Measurements from ENCODE around the gene RBM4B.
"Not testable (repeated sequence)": the region's sequence is repeated elsewhere in the genome, so short reads cannot be mapped to it uniquely, and the experiment has no call there.

The RBM4B gene

GRCh38 chr11:66677599-66678375 lies at the start of gene RBM4B:
TSS of gene RBM4B (minus strand) at chr11:66677887. CDS start at chr11:66677079, 808 bp downstream.
- DNase-seq, result peak; percentile 98

DNA sequence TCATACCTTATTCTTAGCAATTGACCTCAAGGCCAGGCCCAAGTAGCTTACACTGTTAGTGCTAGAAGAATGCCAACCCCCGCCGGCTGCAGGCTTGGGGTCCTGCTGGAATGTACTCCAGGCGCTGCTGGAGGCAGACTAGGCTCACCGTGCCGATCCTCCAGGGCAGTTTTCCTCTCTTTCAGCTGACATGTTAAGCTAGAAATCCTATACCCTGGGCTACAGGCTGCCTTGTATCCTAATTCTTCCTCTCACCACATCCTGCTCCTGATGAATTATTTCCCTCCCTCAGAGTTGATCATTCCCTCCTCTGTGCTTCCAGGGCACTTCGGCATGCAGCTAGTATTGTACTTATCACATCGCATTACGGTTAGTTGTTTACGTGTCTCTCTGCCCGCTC lies 48.0 kb upstream of the RBM4B start:
- DNase-seq, result no peak

DNA sequence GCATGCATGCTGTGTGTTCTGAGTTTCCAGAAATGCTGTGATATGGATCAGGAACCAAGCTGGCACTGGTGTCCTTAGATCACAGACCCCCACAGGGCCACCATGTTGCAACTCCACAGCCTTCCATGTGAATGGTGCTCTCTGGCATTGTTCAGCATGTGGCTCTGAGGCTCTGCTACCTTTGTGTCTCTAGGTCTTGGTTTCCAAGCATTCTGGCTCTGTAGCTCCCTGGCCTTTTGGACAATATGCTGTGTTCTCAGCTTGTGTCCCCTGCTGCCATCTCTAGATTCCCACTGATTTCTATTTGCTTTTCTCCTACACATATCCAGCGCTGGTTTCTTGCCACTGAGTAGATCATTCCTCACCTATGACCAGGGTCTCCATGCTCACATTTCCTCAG lies 47.4 kb upstream of the RBM4B start:
- no peak for DNase-seq

DNA sequence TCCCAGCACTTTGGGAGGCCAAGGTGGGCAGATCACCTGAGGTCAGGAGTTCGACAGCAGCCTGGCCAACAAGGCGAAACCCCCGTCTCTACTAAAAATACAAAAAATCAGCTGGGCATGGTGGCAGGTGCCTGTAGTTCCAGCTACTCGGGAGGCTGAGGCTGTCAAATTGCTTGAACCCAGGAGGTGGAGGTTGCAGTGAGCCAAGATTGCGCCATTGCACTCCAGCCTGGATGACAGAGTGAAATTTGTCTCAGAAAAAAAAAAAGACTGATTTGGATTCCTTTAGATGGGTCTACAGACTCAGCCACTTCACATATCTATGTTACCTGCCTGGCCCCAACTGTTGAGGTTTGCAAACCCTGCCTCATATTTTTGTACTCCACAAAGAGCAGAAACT lies 46.5 kb upstream of the RBM4B start:
- DNase-seq, result not testable (repeated sequence)

- no peak for DNase-seq
Observed at GRCh38 chr11:66723693-66724092, 46.0 kb upstream of the RBM4B start.

GRCh38 chr11:66722745-66723651 lies 45.3 kb upstream of the RBM4B start:
- DNase-seq, result no peak

GRCh38 chr11:66721939-66722338 lies 44.3 kb upstream of the RBM4B start:
- no peak for DNase-seq

- no peak for DNase-seq
Observed at GRCh38 chr11:66720899-66721470, 43.3 kb upstream of the RBM4B start.

- DNase-seq, result peak; percentile 66
Observed at GRCh38 chr11:66720223-66720898, 42.7 kb upstream of the RBM4B start.

DNA sequence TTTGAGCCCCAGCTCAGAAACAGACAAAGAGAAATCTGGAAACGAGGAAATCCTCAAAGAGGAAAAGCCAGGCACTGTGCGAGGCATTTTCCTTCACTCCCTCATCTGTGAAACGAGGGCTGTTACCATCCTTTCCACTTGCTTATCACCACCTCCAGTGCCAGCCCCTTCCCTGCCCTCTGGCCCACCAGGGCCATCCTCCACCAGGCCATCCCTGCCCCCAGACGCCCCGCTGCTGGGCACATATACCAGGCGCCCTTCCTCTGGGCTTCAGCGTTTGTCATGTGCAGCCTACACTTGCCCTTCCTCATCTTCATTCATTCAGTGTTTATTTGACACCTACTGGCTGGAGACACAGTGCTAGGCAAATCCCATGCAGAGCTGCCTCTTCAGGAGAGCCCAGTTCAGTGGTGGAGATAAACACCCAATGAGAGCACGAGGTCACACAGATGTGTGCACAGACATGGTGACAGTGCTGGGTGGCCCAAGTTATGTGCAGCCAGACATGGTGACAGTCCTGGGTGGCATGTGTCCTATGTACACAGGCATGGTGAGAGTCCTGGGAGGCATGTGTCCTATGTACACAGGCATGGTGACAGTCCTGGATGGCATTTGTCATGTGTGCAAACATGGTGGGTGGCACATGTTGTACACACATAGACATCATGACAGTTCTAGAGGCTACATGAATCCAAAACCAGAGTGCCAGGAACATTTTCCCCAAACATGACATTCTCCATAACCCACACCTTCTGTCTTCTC lies 41.6 kb upstream of the RBM4B start:
- no peak for DNase-seq

- no peak for DNase-seq
Observed at GRCh38 chr11:66718320-66718971, 40.8 kb upstream of the RBM4B start.

- no peak for DNase-seq
Observed at GRCh38 chr11:66717925-66718319, 40.2 kb upstream of the RBM4B start.

- no peak for DNase-seq
Observed at GRCh38 chr11:66716996-66717395, 39.3 kb upstream of the RBM4B start.

DNA sequence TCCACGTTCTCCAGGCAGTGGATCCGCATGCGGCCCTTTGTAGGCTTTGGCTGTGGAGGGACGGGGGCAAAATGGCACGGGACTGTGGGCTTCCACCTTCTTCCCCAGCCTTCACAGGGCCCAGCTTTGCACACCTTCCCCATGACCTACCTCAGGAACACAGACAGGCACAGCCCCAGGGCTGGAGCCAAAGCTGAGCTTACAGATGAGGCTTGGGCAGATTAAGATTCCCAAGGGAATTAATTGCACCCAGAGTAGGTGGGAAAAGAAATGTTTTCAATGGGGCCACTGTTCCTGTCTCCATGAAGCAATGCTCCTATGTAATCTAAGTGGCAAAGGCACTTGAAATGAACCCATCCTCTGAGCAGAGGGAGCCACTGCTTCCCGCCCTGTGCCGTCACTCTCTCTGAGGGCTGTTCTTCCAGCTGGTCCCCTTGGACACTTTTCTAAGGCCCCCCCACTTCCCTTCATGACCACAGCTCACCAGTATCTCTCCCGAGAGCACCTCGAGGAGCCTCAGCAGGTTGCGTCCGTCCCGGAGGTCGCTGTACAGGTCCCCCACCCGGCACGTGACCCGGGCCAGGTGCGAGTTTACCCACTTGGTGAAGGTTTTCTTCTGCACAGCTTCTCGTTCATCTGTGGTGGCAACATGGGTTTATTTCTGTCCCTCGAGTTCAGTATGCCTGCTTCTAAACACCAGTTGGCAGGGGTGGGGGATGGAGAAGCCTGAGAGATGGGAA lies 37.8 kb upstream of the RBM4B start:
- no peak for DNase-seq

DNA sequence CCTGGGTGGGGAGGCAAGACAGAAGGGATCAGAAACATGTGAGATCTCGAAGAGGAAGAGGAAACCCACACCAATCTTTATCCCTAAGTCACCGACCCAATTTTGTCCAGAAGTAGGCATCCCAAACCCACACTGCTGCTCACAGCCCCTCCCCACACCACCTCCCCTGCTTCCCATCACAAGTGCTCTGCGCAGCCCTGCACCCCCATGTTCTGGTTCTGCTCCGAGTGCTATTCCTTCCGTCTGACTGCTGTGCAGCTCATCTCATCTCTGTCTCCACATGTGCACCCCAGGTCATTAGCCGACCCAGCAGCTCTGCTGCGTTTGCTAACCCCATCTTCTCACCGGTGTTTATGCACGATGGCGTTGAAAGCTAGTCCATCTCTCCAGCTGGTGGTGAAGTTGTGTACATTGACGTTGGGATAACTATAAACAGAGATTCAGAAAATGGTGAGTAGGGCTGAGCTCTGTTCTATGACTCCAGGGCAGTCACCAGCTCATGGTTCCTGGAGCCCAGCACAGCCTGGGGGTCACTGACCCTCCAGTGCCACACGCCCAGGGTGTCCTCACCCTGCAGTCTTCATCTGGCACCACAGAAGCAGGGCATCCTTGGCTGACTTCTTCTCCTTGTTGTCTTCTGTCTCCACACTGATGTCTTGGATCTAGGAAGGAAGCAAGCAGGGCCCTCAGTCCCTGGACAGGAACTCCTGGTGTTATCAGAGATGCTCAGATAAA lies 36.2 kb upstream of the RBM4B start:
- no peak for DNase-seq

DNA sequence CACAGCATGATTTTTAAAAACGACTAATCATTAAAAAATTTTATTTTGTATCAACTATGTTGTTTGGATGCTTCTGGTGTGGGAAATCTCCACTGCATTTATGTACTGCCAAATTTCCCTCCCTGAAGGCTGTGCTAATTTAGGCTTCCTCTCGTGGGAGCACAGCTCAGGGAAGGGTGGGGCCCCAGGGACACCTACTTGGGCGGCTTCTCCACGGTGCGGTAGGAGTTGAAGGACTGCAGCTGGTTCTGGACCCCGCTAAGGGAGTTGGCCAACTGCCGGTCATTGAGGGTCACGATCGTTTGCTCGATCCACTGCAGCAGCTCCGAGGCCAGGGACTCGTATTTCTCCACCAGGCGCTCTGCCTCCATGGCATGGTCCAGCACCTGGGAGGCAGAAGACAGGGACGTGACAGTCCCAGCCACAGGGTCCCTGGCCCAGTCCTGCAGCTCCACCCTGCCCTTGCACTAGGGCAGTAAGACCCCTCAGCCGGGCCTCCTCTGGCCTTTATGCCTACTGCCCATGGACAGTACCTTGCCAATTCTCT lies 32.8 kb upstream of the RBM4B start:
- no peak for DNase-seq

DNA sequence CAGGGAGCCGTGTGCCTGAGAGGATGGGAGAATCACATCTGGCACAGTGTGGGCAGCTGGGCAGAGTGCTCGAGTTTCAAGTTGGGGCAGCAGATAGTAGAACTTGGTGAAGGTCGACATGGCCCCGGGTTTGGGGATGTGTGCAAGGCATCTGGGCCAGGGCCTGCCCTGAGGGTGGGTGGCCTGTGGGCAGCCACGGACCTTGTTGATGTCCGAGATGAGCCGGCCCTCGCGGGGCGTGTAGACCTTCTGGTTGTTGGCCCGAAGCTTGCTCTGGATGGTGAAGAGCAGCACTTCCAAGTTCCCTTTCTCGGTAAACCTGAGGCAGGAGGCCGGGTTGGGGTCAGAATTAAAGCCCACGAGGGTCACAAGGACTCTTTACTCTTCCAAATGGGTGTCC lies 31.0 kb upstream of the RBM4B start:
- DNase-seq, result no peak

DNA sequence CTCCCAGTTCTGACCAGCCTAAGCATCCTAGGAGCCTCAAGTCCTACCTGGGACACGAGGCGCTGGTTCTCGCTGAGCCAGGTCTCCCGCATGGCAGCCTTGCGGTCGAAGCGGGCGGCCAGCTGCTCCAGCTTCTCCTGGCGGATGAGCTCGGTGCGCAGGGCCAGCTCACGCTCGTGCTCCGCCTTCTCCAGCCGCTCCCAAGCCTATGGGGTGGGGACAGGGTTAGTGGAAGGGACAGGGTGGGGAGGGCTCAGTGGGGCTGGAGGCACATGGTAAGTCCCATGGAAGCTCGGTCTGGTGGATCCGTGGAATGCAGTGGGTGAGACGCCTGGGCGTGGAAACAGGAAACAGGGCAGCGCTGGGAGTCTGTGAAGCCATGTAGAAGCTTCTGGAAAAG lies 30.4 kb upstream of the RBM4B start:
- DNase-seq, result no peak

GRCh38 chr11:66707486-66707885 lies 29.8 kb upstream of the RBM4B start:
- no peak for DNase-seq

GRCh38 chr11:66706989-66707388 lies 29.3 kb upstream of the RBM4B start:
- no peak for DNase-seq

Data from hematopoietic multipotent progenitor cell treated with erythropoietin and hydrocortisone succinate and interleukin-3 and kit ligand, for 4 days (in vitro differentiated cells).